ENCODE data around the gene PRMT2.
"Not testable (repeated sequence)": the region's sequence is repeated elsewhere in the genome, so short reads cannot be mapped to it uniquely, and the experiment has no call there.

The PRMT2 gene

DNA sequence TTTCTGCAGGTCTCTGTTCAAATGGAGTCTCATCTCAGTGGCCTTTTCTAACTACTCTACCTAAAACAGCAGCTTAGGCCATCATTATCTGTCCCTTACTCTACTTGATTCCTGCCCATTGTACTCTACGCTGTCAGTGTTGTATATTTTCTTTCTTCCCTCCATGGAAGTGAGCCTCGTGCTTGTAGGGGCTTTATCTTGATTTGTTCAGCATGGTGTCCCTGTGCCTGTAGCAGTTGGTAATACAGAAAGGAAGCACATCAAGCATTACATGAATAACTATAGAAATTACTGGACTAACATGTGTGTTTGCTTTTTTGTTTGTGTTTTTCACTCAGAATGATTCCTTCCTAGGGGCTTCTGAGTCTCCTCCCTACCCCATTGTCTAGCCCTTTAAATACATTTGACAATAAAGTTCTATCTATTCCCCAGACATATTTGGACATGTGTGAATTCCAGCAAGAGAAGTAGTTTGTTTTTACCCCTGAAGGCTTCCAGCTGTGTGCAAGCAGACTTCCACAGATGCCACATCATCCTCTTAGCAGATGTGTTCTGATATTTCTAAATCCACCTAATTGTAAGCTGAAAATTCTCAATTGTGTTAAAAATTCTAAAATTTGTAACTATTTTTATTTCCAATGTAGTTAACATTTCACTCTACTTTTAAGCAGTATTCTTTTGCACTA is 40.3 kb downstream of the PRMT2 start:
- no peak for DNase-seq

DNA sequence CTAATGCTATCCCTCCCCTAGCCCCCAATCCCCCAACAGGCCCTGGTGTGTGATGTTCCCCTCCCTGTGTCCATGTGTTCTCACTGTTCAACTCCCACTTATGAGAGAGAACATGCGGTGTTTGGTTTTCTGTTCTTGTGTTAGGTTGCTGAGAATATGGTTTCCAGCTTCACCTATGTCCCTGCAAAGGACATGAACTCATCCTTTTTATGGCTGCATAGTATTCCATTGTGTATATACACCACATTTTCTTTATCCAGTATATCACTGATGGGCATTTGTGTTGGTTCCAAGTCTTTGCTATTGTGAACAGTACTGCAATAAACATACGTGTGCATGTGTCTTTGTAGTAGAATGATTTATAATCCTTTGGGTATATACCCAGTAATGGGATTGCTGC is 41.1 kb downstream of the PRMT2 start:
- not testable (repeated sequence) for DNase-seq

DNA sequence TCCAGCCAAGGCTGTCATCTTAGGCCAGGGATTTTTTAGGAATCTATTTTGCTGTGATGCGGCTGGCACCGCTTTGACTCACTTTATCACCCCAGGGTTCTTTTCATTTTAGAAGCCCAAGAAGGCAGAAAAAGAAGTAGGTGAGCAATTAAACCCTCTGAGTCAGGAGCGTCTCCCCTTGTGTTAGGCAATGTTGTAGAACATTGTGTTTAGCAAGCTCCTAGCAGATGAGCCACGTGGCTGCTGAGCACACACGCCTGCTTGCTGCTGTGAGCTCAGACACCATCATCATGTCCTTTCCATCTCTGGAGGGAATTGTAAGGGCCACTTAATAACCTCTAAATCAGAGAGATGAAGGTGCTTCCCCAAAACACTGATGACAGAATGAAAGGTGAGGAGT is 46.1 kb downstream of the PRMT2 start:
- DNase-seq = not testable (repeated sequence)

DNA sequence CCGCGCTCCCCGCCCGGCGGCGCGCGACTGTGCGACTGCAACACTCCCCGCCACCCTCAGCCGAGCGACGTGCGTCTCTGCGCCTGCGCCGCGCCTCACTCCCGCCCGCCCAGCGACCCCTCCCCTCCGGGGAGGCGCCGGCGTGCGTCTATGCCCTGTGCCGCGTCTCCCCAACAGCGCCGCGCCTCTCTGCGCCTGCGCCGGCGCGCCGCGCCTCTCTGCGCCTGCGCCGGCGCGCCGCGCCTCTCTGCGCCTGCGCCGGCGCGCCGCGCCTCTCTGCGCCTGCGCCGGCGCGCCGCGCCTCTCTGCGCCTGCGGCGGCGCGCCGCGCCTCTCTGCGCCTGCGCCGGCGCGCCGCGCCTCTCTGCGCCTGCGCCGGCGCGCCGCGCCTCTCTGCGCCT is 63.2 kb downstream of the PRMT2 start:
- not testable (repeated sequence) for DNase-seq

DNA sequence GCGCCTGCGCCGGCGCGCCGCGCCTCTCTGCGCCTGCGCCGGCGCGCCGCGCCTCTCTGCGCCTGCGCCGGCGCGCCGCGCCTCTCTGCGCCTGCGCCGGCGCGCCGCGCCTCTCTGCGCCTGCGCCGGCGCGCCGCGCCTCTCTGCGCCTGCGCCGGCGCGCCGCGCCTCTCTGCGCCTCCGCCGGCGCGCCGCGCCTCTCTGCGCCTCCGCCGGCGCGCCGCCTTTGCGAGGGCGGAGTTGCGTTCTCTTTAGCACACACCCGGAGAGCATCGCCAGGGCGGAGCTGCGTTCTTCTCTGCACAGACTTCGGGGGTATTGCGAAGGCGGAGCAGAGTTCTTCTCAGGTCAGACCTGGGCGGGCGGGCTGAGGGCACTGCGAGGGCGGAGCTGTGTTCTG is 63.6 kb downstream of the PRMT2 start:
- DNase-seq = not testable (repeated sequence)

Data from stimulated activated CD8-positive, alpha-beta memory T cell treated with anti-CD3 and anti-CD28 coated beads, Interleukin-4, amount 100 ng/mL, for 48 hours (primary cell).